A673 (cell line): ENCODE results near the gene PTPRK. TPM values are rescaled to one million over a fixed set of nuclear protein-coding genes. Genes with fewer than 3 reads are reported as not detected.
A peak's percentile ranks its signal among the peaks of the same experiment; 100 is the strongest.

Experiments used
- BruUV-seq: library from RNA; stranded (reverse); fragments of 400-500 nt; replicated peaks from 2 replicates; lab custom pipeline; 2021; lab: Mats Ljungman, UMichigan
- CTCF ChIA-PET: fragments of 300-600 bp; sonication (Branson Sonifier 250); formaldehyde crosslinking; loops from one replicate; lab custom pipeline; 2022; ENCODE audit warnings: antibody characterized with exemption; lab: Charles Lee
- POLR2A ChIA-PET: fragments of 300-600 bp; sonication (Branson Sonifier 250); formaldehyde crosslinking; loops from one replicate; lab custom pipeline; 2022; ENCODE audit warnings: antibody characterized with exemption; ENCODE audit not compliant: low non-redundant PET; lab: Charles Lee
- DNase-seq: peaks from one replicate; pipeline ENCODE4 v3.0.0-alpha.2; 2015; ENCODE audit warnings: low spot score
- H3K27ac ChIP-seq: fragments of 200-600 bp; sonication (generic); 2 replicates; pipeline ENCODE4 v1.5.1; 2016; ENCODE audit warnings: mixed run types, low read depth, mild to moderate bottlenecking, mixed read lengths, antibody characterized with exemption, low read length; ENCODE audit not compliant: poor library complexity, severe bottlenecking
- H3K27me3 ChIP-seq: fragments of 200-600 bp; sonication (generic); replicated peaks from 2 replicates; pipeline ENCODE4 v1.6.1; 2017; ENCODE audit warnings: mixed run types, low read depth, mild to moderate bottlenecking, mixed read lengths, antibody characterized with exemption, low read length; ENCODE audit not compliant: insufficient read depth, poor library complexity
- H3K36me3 ChIP-seq: fragments of 200-600 bp; sonication (generic); 2 replicates; pipeline ENCODE4 v1.6.1; 2016; ENCODE audit warnings: mixed run types, mild to moderate bottlenecking, mixed read lengths, antibody characterized with exemption, low read length; ENCODE audit not compliant: insufficient read depth, poor library complexity, severe bottlenecking
- H3K4me1 ChIP-seq: fragments of 200-600 bp; sonication (generic); 2 replicates; pipeline ENCODE4 v1.6.1; 2017; ENCODE audit warnings: mixed run types, mild to moderate bottlenecking, mixed read lengths, antibody characterized with exemption, low read length; ENCODE audit not compliant: insufficient read depth, poor library complexity, severe bottlenecking
- H3K4me3 ChIP-seq: fragments of 200-600 bp; sonication (generic); 2 replicates; pipeline ENCODE4 v1.5.1; 2016; ENCODE audit warnings: low read depth, mixed run types, mild to moderate bottlenecking, mixed read lengths, low read length; ENCODE audit not compliant: poor library complexity, severe bottlenecking
- H3K9me3 ChIP-seq: fragments of 200-600 bp; sonication (generic); 2 replicates; pipeline ENCODE4 v1.6.1; 2016; ENCODE audit warnings: mixed run types, low read depth, mild to moderate bottlenecking, mixed read lengths, antibody characterized with exemption, low read length; ENCODE audit not compliant: poor library complexity, severe bottlenecking
- EZH2 ChIP-seq: fragments of 200-600 bp; sonication (generic); IDR thresholded peaks from 2 replicates; pipeline ENCODE4 v1.6.1; 2017; ENCODE audit warnings: borderline replicate concordance, low read depth, mild to moderate bottlenecking, mixed read lengths, antibody characterized with exemption, low read length; ENCODE audit not compliant: poor library complexity, severe bottlenecking
- intact Hi-C: fragments of 100-400 bp; cut with micrococcal nuclease; formaldehyde crosslinking; loops from one replicate; pipeline ENCODE4 v1.10.0; 2022; ENCODE audit not compliant: unreplicated experiment
- total RNA-seq: library from RNA; stranded (reverse); gene quantifications from 2 replicates; pipeline ENCODE4 v1.2.3, GENCODE V29; 2021
- TF ChIP-seq, protein P1 (sequence below): fragments of 300-800, 200-600 bp; sonication (generic); conservative IDR thresholded peaks from 2 replicates; pipeline ENCODE4 v1.5.1; 2017; ENCODE audit warnings: low read depth, mild to moderate bottlenecking, antibody characterized with exemption, low read length, moderate library complexity, mixed read lengths

PTPRK gene
- total RNA-seq, 1 experiment from 2014 or later = 77.3 TPM

DNA sequence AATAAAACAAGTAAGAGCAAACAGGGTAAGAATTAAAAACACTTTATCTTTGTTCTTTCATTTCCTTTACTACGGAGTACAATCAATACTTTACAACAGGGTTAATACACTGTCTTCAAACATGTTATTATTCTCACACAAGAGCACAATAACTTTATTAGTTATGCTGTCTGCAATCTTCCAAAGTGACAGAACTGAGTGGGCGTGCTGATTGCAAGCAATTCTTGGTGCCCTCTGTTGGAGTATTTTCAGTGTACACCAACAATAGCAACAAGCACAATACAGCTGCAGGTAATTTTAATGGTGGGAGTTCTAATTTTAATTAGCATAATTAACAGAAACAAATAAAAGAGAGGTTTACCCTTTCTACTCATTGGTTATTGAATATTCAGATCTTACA lies 33.9 kb upstream of the PTPRK start:
- DNase-seq = peak; percentile 61
- intact Hi-C loops = no loop called here
- no TSS peak for BruUV-seq
- ChIA-PET CTCF (interaction anchor here (0.6 kb wide), 1 partner anchor 91 kb away, joined by 6 read pairs; no protein-coding TSS in a partner anchor), POLR2A (no interaction called here)
- no peaks in the 10 kb centered on the region for H3K4me1 ChIP-seq
- H3K4me3 ChIP-seq = no peak overlapping the region
- no peaks in the 10 kb centered on the region for H3K27me3 ChIP-seq
- H3K36me3 ChIP-seq = no peaks in the 10 kb centered on the region
- no peaks in the 10 kb centered on the region for H3K9me3 ChIP-seq
- H3K27ac ChIP-seq = no peak overlapping the region
- no peak for TF ChIP-seq EZH2
- TF ChIP-seq, protein P1, sequence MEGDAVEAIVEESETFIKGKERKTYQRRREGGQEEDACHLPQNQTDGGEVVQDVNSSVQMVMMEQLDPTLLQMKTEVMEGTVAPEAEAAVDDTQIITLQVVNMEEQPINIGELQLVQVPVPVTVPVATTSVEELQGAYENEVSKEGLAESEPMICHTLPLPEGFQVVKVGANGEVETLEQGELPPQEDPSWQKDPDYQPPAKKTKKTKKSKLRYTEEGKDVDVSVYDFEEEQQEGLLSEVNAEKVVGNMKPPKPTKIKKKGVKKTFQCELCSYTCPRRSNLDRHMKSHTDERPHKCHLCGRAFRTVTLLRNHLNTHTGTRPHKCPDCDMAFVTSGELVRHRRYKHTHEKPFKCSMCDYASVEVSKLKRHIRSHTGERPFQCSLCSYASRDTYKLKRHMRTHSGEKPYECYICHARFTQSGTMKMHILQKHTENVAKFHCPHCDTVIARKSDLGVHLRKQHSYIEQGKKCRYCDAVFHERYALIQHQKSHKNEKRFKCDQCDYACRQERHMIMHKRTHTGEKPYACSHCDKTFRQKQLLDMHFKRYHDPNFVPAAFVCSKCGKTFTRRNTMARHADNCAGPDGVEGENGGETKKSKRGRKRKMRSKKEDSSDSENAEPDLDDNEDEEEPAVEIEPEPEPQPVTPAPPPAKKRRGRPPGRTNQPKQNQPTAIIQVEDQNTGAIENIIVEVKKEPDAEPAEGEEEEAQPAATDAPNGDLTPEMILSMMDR = peak; percentile 56

DNA sequence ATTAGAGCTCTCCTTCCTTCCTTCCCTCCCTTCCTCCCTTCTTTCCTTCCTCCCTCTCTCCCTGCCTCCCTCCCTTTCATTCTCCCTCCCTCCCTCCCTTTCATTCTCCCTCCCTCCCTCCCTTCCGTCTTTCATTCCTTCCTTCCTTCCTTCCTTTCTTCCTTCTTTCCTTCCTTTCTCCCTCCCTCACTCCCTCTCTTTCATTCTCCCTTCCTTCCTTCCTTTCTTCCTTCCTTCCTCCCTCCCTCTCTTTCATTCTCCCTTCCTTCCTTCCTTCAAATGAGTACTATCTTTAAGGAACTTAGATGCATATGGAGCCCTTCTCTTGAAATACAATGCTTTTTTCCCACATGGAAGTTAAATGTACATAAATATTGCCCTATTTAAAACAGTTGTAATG lies 20.9 kb upstream of the PTPRK start:
- no TSS peak for BruUV-seq
- intact Hi-C loops = no loop called here
- H3K9me3 ChIP-seq = peaks cover 2% of the 10 kb centered on the region
- DNase-seq = no peak
- CTCF ChIA-PET = no interaction called here
- no peaks in the 10 kb centered on the region for H3K36me3 ChIP-seq
- POLR2A ChIA-PET = no interaction called here
- H3K27me3 ChIP-seq = no peaks in the 10 kb centered on the region
- H3K27ac ChIP-seq = no peak overlapping the region
- no peak overlapping the region for H3K4me3 ChIP-seq
- TF ChIP-seq, protein P1 = no peak
- TF ChIP-seq EZH2 = no peak
- peaks cover 7% of the 10 kb centered on the region for H3K4me1 ChIP-seq

DNA sequence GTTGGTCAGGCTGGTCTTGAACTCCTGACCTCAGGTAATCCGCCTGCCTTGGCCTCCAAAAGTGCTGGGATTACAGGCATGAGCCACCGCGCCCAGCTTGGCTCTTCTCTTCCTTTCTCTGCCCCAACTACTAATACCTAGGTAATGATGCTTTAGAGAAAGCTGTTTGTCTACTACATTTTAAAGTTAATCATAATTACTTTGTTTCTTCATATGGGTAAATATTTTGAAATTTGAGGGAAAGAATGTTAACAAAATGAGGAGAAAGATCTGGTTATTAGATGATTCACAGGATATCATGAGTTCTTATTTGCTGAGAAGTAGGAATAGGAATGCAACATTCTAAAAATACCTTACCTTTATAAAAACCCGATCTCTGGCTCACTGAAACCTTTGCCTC lies 18.4 kb upstream of the PTPRK start:
- Histone ChIP-seq H3K4me1 (peaks cover 11% of the 10 kb centered on the region), H3K27ac (no peak overlapping the region), H3K4me3 (no peak overlapping the region), H3K9me3 (no peaks in the 10 kb centered on the region), H3K36me3 (no peaks in the 10 kb centered on the region), H3K27me3 (no peaks in the 10 kb centered on the region)
- BruUV-seq = no TSS peak
- TF ChIP-seq, protein P1 = no peak
- no peak for TF ChIP-seq EZH2
- intact Hi-C loops = no loop called here
- POLR2A ChIA-PET = no interaction called here
- no peak for DNase-seq
- CTCF ChIA-PET = no interaction called here
